GM18868 (cell line): Measurements from ENCODE around the gene USP5.

Source experiments
- ATAC-seq: cut with Tn5 transposase; IDR thresholded peaks from one replicate; pipeline ENCODE4 v1.9.1; 2021; ENCODE audit warnings: mild to moderate bottlenecking, moderate library complexity; ENCODE audit not compliant: unreplicated experiment

Gene USP5

GRCh38 chr12:6914246-6914946, 62.4 kb downstream of the USP5 start, which contains the start of gene ENO2:
ENO2 (plus strand) TSS chr12:6914580; CDS start chr12:6915833, 1,253 bp downstream.
- ATAC-seq: peak; percentile 81

DNA sequence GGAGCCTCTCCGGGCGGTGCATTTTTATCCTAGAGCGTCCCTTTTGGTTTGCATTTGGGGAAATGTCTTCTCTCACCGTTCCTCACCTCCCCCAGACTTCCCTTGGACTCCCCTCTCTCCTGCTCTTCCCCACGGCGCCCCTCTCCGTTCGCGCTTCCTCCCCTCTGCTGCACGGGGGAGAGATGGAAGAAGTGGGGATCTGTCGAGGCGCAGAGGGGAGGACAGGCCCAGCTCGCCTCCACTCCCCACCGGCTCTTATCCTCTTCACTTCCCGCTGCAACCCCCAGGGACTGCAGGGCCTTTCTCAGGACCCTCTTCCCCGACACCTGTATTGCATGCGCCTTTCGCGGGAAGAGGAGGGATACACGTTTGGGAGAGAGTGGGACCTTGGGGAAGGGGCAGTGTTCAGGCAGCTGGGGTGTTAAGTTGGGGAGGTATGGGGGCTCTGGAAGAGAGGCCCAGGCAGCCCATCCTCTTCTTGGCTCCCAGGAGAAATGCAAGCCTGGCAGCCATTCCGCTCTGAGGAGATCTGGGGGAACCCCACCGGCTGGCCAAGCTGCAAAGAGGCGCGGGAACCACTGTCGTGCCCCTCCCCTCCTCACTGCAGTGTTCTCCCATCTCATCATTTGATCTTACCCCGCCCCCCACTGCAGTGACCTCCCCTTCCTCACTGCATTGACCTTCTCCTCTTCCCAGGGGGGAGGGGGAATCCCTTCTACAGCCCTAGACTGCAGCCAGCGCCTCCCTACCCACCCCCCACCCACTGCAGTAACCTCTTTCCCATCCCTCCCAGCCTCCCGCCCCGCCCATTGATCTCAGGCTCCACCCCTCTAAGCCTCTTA, 63.2 kb downstream of the USP5 start:
- no peak for ATAC-seq

GRCh38 chr12:6915789-6916285, 63.9 kb downstream of the USP5 start:
- ATAC-seq: no peak
